Ovary (tissue), 3 donors: ENCODE measurements around the gene ROBO1.

ENCODE experiments used
- POLR2A ChIP-seq: fragments of 450-650 bp; IDR thresholded peaks from one replicate; pipeline ENCODE4 v1.6.1; 2017; ENCODE audit warnings: antibody characterized with exemption, mild to moderate bottlenecking, moderate library complexity
- TF ChIP-seq, protein P1 (sequence below), 3 donors: fragments of 450-650 bp in 2 of 3; fragments of 200-600 bp in 1 of 3; IDR thresholded peaks; one replicate each; pipeline versions ENCODE4 v1.5.1 to v1.8.0; 2016 to 2022; ENCODE audit warnings: antibody characterized with exemption in 3 of 3, mild to moderate bottlenecking in 1 of 3
- donor health status: DM: no; HTN: no; CAD: no.

DNA sequence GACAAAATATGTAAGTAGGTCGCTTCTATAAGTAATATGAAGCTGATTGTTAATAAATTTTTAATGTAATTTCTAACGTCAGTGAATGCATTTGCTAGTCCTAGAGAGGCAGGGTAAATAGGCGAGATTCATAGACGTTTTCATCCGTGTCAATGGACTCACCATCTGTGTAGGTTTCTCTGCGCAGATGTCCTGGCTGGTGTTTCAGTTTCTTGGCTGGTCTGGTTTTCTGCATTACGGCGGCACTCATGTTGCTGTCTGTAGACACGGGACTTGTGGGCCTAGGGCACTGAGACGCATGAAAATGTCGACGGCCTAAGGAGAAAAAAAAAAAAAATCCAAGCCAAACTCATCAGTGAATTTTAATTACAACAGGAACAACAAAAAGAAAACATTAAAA is 1153.3 kb downstream of the ROBO1 start:
- no peak for TF ChIP-seq POLR2A
- TF ChIP-seq, protein P1, sequence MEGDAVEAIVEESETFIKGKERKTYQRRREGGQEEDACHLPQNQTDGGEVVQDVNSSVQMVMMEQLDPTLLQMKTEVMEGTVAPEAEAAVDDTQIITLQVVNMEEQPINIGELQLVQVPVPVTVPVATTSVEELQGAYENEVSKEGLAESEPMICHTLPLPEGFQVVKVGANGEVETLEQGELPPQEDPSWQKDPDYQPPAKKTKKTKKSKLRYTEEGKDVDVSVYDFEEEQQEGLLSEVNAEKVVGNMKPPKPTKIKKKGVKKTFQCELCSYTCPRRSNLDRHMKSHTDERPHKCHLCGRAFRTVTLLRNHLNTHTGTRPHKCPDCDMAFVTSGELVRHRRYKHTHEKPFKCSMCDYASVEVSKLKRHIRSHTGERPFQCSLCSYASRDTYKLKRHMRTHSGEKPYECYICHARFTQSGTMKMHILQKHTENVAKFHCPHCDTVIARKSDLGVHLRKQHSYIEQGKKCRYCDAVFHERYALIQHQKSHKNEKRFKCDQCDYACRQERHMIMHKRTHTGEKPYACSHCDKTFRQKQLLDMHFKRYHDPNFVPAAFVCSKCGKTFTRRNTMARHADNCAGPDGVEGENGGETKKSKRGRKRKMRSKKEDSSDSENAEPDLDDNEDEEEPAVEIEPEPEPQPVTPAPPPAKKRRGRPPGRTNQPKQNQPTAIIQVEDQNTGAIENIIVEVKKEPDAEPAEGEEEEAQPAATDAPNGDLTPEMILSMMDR (IDR thresholded peaks at IDR 0.05): no peak
